Activated naive CD4-positive, alpha-beta T cell treated with anti-CD3 and anti-CD28 coated beads, Interleukin-2, amount 50 U/mL, for 16 hours (primary cell): ENCODE results near the gene ARID2.

Experiments
- DNase-seq: peaks from one replicate; pipeline ENCODE4 v3.0.0-alpha.2; 2020

Gene ARID2

DNA sequence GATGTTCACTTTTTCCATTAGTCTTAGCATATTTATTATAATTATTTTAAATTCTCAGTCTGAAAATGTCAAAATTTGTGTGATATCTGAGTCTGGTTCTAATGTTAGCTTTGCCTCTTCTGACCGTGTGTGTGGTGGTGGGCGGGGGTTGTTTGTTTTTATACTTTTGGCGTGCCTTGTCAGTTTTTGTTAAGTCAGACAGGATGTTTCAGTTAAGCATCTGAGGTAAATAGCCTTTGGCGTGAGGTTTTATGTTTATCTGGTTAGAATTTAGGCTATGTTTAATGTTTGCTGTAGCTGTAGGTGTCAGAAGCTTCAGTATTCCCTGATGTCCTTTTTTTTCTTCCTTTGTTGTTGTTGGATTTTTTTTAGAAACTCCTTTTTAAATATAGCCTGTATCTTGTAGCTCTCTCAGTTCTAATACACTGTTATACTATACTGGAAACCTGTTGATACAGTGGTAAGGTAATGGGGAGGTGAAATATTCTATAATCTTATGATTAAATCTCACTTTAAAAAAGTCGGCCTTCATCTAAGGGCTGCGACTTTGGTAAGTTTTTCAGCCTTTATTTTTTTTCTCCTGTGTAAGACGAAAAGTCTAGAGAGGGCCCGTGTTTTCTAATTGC lies 149.2 kb downstream of the ARID2 start:
- DNase-seq, result no peak

DNA sequence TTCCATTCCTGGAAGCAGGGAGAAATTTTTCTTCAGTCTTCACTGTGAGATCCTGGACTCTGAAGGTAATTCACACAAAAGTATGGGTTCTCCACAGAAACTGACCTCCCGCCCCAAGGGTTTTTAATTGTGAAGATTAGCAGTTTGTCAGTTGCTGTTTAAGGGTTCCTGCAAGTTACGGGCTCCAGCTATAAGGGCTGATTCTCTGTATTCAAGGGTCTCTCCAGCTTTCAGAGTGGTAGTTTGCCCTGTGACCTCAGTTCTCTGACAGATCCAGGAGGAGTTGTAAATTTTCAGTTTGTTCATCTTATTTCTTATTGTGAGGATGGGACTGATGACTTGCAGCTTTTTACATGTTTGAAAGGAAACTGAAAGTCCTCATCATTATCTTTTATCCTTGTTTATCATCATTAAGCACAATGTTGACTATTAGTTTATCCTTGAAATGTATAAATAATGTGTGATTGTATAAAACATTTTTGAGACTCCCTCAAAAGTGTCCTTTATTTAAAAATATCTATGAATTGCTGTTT lies 149.9 kb downstream of the ARID2 start:
- DNase-seq, result no peak

DNA sequence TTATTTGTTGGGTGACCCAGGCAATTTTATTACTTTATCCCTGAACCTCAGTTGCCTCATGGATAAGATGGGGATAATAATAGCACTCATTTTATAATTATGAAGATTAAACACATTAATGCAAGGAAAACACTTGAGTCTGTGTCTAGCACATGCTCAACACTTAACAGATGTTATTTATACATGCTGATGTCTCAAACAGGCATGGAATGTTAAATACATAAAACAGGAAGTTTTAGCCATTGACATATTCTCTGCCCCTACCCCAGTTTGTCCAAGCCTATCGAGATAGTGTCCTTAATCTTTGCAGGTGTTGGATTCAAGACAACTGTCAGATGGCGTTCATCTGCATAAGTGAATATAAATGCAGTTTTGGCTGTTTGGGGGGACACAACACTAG lies 151.0 kb downstream of the ARID2 start:
- DNase-seq, result no peak

DNA sequence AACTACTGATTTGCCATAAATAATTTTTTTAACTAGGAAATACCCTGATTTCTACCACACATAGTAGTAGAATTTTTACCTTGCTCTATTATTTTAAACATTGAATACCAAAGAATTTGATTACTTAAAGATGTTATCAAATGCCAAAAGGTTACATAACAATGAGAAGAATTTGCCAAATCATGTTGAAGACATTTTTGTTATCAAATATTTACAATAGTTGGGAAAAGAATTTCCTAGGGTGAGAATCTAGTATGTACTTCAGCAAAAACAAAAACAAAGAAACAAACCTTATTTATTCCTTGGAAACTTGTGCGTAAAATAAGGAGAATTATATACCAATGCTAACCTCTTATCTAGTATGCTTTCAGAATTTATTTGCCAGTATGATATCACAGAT lies 153.7 kb downstream of the ARID2 start:
- no peak for DNase-seq

DNA sequence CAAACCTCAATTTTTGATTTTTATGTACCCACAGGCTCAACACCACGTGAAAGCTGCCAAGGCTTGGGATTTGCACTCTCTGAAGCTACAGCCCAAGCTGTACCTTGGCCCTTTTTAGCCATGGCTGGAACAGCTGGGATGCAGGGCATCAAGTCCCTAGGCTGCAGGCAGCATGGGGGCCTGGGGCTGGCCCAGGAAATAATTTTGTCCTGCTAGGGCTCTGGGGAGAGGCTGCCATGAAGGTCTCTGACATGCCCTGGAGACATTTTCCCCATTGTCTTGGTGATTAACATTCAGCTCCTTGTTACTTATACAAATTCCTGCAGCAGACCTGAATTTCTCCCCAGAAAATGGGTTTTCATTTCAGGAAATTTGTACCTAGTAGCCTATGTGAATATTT lies 157.2 kb downstream of the ARID2 start:
- no peak for DNase-seq

DNA sequence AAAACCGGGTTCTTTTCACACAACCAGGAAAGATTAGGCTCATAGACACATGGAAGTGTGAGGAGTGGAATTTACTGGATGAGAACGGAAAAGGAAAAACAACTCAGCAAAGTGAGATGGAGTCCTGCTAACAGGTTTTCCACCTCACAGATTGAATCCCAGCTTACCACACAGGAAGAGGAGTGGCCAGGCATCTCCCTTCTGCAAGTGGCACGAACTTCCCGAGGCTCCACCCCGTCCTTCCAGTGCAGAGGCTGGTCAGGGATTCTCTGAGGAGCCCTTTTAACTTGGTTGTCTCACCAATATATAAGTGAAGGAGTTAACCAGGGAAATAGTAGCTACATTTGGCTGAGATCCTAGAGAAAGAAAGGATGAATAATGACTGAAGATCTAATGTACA lies 158.0 kb downstream of the ARID2 start:
- DNase-seq, result no peak

DNA sequence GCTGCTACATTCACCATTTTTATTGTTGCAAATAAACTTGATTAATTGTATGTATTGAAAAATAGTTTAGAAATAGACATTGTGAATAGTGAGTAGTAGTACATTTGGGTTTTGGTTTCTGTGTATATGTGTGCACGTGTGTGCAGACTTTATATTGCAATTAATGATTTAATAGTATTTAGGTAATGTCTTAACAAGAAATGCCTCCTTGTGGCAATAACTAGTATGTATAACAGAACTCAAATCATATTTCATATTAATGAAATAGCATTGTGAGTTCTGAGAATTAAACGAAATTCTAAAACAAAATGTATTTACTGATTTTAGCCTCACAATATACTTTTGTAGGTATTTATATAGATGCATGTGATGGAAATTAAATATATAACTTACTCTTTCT lies 160.8 kb downstream of the ARID2 start:
- no peak for DNase-seq

DNA sequence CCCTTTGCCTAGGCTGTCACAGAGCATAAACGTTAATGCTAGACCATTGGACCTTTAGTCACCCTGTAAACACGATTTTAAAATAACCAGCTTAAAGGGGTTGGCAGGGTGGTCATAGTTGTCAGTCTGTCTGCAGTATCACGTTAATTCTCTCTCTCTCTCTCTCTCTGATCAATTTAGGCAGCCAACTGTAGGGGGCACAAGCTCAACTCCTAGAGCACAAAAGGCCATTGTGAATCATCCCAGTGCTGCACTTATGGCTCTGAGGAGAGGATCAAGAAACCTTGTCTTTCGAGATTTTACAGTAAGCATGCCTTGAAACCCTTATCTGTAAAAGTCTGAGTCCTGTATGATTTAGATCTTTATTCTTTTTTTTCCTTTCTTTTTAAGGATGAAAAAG lies 163.7 kb downstream of the ARID2 start:
- DNase-seq, result no peak

DNA sequence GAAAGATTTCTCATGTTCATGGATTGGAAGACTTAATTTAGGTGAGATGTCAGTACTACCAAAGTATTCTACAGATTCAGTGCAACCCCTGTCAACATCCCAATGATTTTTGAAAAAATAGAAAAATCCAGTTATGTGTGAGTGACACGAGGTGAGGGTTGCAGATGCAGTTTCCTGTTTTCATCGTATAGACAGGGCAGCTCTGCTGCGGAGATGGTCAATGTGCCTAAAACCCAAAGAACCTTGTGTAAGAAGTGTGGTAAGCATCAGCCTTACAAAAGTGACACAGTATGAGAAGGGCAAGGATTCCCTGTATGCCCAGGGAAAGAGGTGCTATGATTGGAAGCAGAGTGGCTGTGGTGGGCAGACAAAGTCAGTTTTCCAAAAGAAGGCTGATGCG lies 166.5 kb downstream of the ARID2 start:
- DNase-seq, result no peak

DNA sequence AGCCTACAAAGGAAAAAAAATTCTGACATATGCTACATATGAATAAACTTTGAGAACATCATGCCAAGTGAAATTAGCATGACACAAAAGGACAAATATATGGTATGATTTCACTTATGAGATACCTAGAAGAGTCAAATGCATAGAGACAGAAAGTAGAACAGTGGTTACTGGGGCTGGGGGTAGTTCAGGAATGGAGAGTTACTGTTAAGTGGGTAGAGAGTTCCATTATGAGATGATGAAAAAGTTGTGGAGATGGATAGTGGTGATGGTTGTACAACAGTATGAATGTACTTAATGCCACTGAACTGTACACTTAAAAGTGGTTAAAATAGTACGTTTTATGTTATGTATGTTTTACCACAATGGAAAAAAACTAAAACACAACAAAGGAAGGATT lies 168.6 kb downstream of the ARID2 start:
- DNase-seq, result no peak

DNA sequence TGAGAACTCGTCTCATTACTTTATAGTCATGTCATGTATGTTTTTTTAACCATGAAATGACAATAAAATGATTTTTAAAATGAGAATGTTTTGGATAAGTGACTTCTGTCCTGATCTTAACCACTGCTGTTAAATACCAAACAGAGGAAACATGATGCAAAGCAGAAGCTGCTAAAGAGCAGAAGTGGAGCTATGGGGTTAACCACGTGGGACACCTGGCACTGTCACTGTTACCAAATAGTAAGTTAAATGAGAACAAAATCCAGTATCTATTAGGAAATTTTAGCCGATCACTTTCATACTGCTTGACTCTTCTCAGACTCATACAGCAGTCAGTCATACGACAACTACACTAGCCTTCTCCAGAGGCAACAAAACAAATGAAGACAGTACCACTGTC lies 178.4 kb downstream of the ARID2 start:
- no peak for DNase-seq

DNA sequence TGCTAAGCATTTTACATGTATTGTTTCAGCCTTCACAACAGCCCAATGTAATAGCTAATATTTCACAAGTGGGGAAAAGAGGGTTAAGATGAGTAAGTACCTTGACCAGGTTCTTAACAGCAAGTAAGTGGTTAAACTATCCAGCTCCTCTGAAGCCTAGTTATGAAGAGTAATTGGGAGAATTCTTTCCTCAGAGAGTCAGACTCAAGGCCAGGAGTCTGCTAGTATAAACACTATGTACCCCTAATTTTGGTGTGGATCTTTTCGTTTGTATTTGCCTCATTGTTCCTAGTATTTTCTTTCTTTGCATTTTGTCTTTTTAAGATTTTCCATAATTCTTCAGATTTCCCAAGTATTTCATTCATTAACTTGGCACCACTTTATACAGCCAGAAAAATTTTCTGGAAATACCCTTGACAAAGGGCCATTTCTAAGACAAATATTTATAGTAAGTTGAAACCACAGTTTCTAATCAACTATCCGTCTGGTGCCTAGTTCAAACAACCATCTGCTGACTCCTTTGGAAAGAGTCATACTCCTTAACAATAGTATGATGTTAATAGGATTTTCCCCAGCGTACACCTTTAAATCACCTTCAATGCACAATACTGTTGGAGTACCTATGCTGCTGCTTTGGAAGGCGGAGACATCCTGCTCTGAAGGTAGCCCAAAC lies 179.7 kb downstream of the ARID2 start:
- no peak for DNase-seq

DNA sequence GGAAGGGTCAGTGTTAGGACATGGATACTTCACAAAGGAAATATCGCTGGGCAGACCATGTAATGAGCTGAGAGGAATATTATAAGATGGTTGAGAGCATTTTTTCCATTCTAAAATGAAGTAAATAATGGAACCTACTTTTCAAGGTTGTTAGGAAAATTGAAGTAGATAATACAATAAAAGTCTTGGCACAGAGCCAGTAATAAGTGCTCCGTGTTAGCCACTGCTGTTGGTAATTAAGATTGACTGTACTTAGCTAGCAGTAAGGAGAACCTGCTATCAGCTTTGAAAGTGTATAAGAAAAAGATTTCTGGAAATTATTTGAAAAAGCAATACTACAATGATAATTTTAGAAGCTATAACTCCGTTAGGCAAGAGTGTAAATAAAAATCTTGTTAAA lies 183.3 kb downstream of the ARID2 start:
- no peak for DNase-seq

DNA sequence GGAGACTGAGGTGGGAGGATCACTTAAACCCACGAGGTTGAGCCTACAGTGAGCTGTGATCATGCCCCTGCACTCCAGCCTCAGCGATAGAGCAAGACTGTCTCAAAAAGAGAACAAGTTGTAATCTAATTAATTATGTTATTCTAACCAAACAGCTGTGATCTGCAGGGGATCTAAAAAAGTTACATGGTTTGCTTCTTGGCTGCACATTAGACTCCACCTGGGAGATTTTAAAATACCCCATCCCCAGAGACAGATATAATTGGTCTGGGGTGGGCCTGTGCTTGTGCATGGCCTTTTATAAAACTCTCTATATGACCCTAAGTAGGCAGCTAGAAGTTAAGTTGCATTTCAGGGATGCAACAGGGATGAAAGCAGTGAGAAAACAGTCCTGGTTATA lies 184.1 kb downstream of the ARID2 start:
- DNase-seq, result no peak

DNA sequence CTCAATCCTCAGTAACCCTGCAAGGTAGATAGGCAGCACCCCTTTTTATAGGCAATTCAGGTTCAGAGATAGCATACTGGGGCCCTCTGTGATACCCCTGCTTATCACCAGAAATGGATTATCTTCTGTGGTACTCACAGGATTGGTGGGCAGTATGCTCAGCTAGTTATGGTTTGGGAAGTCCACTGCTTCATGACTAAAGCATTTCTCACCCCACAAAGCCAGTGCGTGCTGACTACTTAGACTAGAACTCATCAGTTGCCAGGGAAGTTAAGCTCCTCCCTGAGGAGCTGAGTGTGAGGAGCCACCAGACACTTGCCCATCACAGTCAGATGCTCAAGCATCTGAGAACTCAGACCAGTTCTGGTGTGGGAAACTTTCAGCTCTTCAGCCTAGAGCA lies 184.6 kb downstream of the ARID2 start:
- no peak for DNase-seq

DNA sequence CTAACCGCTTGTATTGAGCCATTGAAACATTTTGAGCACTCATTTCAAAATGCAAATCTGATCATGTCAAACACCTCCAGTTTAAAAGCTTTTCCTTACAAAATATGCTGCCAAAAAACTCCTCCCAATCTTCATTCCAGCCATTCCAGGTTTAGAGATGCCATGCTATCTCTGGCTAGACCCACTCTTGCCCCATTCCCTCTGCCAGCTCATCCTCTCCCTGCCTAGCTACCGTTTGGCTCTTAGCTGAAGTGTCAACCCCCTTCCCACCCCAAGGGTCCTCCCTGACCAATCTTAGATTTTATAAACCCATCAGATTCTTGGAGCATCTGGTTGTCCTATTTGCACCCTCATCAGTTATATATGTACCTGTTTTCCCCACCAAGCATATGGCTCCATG lies 185.9 kb downstream of the ARID2 start:
- DNase-seq, result no peak

DNA sequence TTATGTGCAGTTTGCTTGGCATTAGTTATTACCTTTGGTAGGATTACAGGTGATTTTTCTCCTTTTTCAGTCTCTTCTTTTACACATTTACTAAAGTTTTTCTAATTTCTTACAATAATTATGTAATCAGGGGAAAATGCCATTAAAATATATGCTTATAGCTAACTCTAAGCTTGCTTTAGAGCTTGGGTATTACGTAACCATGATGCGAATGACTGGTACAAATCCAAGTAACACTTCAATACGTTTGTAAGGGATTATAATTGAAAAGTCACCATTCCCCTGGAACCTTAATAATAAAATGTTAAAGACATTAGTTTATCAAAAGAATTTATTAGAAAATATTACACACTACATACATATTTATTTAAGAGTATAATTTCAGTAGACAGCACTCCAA lies 189.3 kb downstream of the ARID2 start:
- no peak for DNase-seq

DNA sequence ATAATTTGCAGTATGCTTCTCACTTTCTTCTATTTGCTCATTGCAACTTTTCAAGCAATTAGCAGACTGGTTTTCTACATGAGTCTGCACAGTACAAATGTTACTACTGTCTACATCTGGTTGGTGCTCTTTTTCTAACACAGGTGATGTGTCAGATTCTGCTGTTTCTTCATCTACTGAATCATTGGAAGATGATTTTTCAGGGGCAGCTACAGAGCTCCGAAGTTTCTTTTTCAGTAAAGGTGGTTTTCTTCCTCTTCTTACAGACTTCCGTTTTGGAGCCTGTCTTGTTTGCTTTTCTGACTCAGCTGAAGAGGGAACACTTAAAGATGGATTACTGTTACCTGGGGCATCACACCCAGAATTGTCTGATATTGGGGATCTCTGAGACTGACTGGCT lies 198.8 kb downstream of the ARID2 start:
- no peak for DNase-seq

DNA sequence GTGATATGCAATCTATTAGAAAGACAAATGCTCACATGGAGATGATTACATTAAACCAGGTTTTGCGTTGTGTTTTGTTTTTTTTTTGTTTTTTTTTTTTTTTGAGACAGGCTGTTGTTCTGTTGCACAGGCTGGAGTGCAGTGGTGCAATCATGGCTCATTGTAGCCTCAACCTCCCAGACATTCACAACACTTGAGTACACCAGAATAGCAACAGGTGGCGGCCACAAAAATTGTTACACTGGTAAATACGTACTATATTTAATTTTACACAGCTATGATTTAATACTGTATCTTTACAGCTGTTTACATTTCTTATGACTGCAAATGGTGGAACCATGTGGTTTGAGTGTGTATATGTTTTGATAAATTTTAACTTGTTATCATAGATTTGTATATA lies 200.9 kb downstream of the ARID2 start:
- no peak for DNase-seq

DNA sequence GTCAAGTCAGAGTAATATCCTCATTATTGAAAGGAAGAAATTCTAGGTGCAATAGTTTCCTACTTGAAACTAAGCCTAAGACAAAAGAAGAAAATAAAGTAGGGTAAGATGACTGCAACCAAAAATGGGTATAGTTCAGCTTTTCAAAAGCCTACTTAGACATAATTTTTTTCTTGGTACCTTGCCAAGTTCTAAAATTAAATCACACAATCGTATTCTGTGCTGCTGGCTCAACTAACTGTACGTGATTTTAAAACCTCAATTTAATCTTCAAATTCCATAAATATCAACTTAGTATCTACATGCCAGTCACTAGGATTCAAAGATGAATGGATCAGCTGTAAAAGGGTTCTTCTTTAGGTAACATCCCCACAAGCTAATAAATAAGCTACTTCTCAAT lies 204.0 kb downstream of the ARID2 start:
- no peak for DNase-seq

DNA sequence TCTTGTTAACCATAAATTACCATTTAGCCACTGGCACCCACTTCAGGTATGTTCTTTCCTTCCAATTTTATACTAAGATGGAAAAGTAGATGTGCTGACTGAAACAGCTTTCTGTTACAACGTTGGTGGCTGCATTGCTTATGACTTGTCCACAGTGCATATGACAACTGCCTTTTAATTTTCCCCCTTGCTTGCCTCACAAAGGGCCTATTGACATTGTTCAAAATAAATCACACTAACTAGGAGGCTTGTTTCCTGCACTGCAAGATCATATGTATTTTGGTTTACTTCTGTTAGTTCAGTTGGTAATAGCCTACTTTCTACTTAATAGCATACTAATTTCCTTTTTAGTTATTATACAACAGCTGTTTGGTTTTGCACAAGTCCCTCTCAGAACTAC lies 205.4 kb downstream of the ARID2 start:
- DNase-seq, result no peak

DNA sequence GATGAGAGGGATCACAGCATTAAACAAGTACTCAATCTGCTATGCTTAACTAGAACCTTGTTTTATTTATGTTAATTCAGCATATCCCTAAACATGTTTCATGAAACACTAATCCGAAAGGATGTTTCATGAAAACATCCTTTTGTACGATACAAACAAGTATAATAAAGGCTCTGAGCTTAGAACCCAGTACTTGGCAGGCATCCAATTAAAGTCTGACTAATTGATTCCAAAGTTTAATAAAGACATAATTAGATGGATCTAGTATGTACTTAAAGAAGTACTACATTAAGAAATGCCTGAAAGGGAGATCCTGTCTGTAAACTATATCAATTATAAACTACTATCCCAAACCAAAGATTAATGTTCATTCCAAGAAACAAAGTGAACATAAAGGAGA lies 209.1 kb downstream of the ARID2 start:
- DNase-seq, result no peak

DNA sequence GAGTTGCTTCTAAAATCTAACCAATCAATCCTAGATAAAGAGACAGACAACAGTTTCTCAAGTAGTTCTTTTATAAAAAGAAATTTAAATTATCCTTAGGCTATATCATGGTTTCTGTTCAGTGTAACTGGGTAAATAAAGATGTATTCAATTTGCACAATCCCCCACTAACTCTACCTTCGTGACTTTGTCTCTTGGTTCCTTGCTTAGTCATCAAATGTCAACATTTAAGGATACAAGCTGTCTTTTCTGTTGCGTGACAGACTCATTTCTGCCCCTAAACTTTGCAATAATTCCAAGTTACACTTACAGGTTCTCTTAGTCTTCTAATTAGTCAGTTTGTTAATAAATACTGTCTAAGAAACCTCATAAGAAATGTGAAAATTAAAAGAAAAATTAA lies 210.3 kb downstream of the ARID2 start:
- no peak for DNase-seq

DNA sequence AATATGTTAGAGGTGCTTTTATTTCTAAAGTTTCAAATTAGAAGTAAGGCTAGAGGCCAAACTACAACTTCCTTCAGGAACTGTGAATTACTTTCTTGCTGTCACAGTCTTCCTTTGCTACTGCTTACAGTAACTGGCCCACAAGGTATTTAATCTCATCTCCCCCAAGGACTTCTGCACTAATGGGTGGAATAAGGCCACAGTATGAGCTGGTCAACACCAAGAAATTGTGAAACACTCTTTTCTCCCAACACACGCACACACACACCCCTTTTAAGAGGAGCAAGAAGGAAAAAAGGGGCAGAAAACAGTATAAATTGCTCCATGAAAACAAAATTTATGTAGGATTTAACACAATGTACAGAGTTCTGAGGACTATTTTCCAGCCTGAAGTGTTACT lies 215.3 kb downstream of the ARID2 start:
- no peak for DNase-seq

DNA sequence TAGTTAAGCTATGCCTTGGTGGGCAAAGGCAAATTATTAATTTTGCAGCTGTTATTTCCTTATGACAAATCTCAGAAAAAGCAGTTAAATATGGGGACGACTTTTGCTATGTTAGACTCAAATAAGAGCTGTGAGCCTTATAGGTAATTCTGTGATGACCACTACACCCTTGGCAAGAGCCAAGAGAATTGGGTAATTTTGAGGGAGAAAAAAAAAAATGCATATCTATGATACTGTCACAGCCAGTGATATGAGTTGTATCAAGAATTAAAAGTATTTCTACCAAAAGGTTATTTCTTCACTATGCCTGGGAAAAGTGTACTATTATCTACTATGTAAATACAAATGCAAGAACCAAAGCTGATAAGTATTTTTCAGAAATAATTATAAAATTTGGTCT lies 216.9 kb downstream of the ARID2 start:
- no peak for DNase-seq
